ENCODE data around the gene LRRC4C.

The LRRC4C gene

GRCh38 chr11:41237382-41237781 lies 222.1 kb downstream of the LRRC4C start:
- no peaks in the 10 kb centered on the region for H3K27me3 Mint-ChIP-seq

GRCh38 chr11:41235668-41236067 lies 223.8 kb downstream of the LRRC4C start:
- Mint-ChIP-seq H3K4me3 (no peak overlapping the region), H3K36me3 (no peaks in the 10 kb centered on the region), H3K27ac (no peak overlapping the region), H3K4me1 (no peaks in the 10 kb centered on the region), H3K27me3 (no peaks in the 10 kb centered on the region), H3K9me3 (peaks cover 0 to 4% of the 10 kb centered on the region in 2 donors)
- DNase-seq: no peak
- no peak for ATAC-seq (replicated peaks)

More at GRCh38 chr11:41237382-41237781, 222.1 kb downstream of the LRRC4C start:
- Mint-ChIP-seq H3K36me3 (no peaks in the 10 kb centered on the region), H3K9me3 (peaks cover 0 to 4% of the 10 kb centered on the region in 2 donors), H3K4me3 (no peak overlapping the region), H3K27ac (no peak overlapping the region), H3K4me1 (no peaks in the 10 kb centered on the region)
- DNase-seq (no peak), ATAC-seq (replicated peaks) (no peak)

- ATAC-seq (replicated peaks): no peak
- Mint-ChIP-seq H3K4me1 (no peaks in the 10 kb centered on the region), H3K27me3 (no peaks in the 10 kb centered on the region), H3K9me3 (peaks cover 12 to 15% of the 10 kb centered on the region in 2 donors), H3K36me3 (no peaks in the 10 kb centered on the region), H3K4me3 (no peak overlapping the region), H3K27ac (no peak overlapping the region)
- no peak for DNase-seq
Measured at GRCh38 chr11:41225856-41226633, 233.4 kb downstream of the LRRC4C start.

GRCh38 chr11:41222236-41222635 lies 237.2 kb downstream of the LRRC4C start:
- H3K4me3 Mint-ChIP-seq: no peak overlapping the region
- H3K27me3 Mint-ChIP-seq: no peaks in the 10 kb centered on the region
- no peaks in the 10 kb centered on the region for H3K36me3 Mint-ChIP-seq
- H3K4me1 Mint-ChIP-seq: no peaks in the 10 kb centered on the region
- ATAC-seq (replicated peaks) (no peak), DNase-seq (no peak)
- H3K9me3 Mint-ChIP-seq: peaks cover 9 to 18% of the 10 kb centered on the region in 2 donors
- H3K27ac Mint-ChIP-seq: no peak overlapping the region

- Mint-ChIP-seq H3K9me3 (peaks cover 4% of the 10 kb centered on the region in 2 donors), H3K4me3 (no peak overlapping the region), H3K36me3 (no peaks in the 10 kb centered on the region), H3K4me1 (no peaks in the 10 kb centered on the region), H3K27ac (no peak overlapping the region), H3K27me3 (no peaks in the 10 kb centered on the region)
- DNase-seq (no peak), ATAC-seq (replicated peaks) (no peak)
Measured at GRCh38 chr11:41206388-41206787, 253.1 kb downstream of the LRRC4C start.

GRCh38 chr11:41201156-41201555 lies 258.3 kb downstream of the LRRC4C start:
- DNase-seq: no peak
- Mint-ChIP-seq H3K27ac (no peak overlapping the region), H3K27me3 (no peaks in the 10 kb centered on the region), H3K36me3 (no peaks in the 10 kb centered on the region), H3K4me1 (no peaks in the 10 kb centered on the region), H3K9me3 (no peaks in the 10 kb centered on the region), H3K4me3 (no peak overlapping the region)
- no peak for ATAC-seq (replicated peaks)

GRCh38 chr11:41190437-41191082 lies 268.9 kb downstream of the LRRC4C start:
- H3K4me1 Mint-ChIP-seq: no peaks in the 10 kb centered on the region
- DNase-seq (no peak), ATAC-seq (replicated peaks) (no peak)
- peaks cover 0 to 5% of the 10 kb centered on the region in 2 donors for H3K9me3 Mint-ChIP-seq
- no peaks in the 10 kb centered on the region for H3K36me3 Mint-ChIP-seq
- no peak overlapping the region for H3K27ac Mint-ChIP-seq
- no peak overlapping the region for H3K4me3 Mint-ChIP-seq
- H3K27me3 Mint-ChIP-seq: no peaks in the 10 kb centered on the region

GRCh38 chr11:41189701-41190436 lies 269.6 kb downstream of the LRRC4C start:
- Mint-ChIP-seq H3K9me3 (peaks cover 0 to 5% of the 10 kb centered on the region in 2 donors), H3K4me1 (no peaks in the 10 kb centered on the region), H3K36me3 (no peaks in the 10 kb centered on the region), H3K27me3 (no peaks in the 10 kb centered on the region), H3K27ac (no peak overlapping the region), H3K4me3 (no peak overlapping the region)
- ATAC-seq (replicated peaks): no peak
- no peak for DNase-seq

- ATAC-seq (replicated peaks): no peak
- Mint-ChIP-seq H3K4me1 (no peaks in the 10 kb centered on the region), H3K36me3 (no peaks in the 10 kb centered on the region), H3K9me3 (peaks cover 3 to 5% of the 10 kb centered on the region in 2 donors), H3K27ac (no peak overlapping the region), H3K4me3 (no peak overlapping the region), H3K27me3 (no peaks in the 10 kb centered on the region)
- DNase-seq: no peak
Measured at GRCh38 chr11:41177791-41178190, 281.7 kb downstream of the LRRC4C start.

GRCh38 chr11:41175304-41175972 lies 284.0 kb downstream of the LRRC4C start:
- H3K27ac Mint-ChIP-seq: no peak overlapping the region
- H3K9me3 Mint-ChIP-seq: peaks cover 3 to 6% of the 10 kb centered on the region in 2 donors
- ATAC-seq (replicated peaks): no peak
- DNase-seq: no peak
- no peaks in the 10 kb centered on the region for H3K36me3 Mint-ChIP-seq
- no peaks in the 10 kb centered on the region for H3K4me1 Mint-ChIP-seq
- no peak overlapping the region for H3K4me3 Mint-ChIP-seq
- H3K27me3 Mint-ChIP-seq: no peaks in the 10 kb centered on the region

GRCh38 chr11:41146326-41146725 lies 313.1 kb downstream of the LRRC4C start:
- Mint-ChIP-seq H3K27me3 (no peaks in the 10 kb centered on the region), H3K4me3 (no peak overlapping the region), H3K36me3 (no peaks in the 10 kb centered on the region), H3K27ac (no peak overlapping the region), H3K4me1 (no peaks in the 10 kb centered on the region), H3K9me3 (peaks cover 0 to 4% of the 10 kb centered on the region in 2 donors)
- DNase-seq: no peak
- ATAC-seq (replicated peaks): no peak

GRCh38 chr11:41145420-41145819 lies 314.0 kb downstream of the LRRC4C start:
- H3K4me1 Mint-ChIP-seq: no peaks in the 10 kb centered on the region
- ATAC-seq (replicated peaks) (no peak), DNase-seq (no peak)
- no peaks in the 10 kb centered on the region for H3K36me3 Mint-ChIP-seq
- no peak overlapping the region for H3K4me3 Mint-ChIP-seq
- no peak overlapping the region for H3K27ac Mint-ChIP-seq
- no peaks in the 10 kb centered on the region for H3K27me3 Mint-ChIP-seq
- peaks cover 0 to 4% of the 10 kb centered on the region in 2 donors for H3K9me3 Mint-ChIP-seq

- no peak overlapping the region for H3K27ac Mint-ChIP-seq
- no peaks in the 10 kb centered on the region for H3K27me3 Mint-ChIP-seq
- ATAC-seq (replicated peaks): no peak
- H3K36me3 Mint-ChIP-seq: no peaks in the 10 kb centered on the region
- peaks cover under 1 to 3% of the 10 kb centered on the region in 2 donors for H3K9me3 Mint-ChIP-seq
- no peak for DNase-seq
- no peaks in the 10 kb centered on the region for H3K4me1 Mint-ChIP-seq
- no peak overlapping the region for H3K4me3 Mint-ChIP-seq
Measured at GRCh38 chr11:41134971-41135370, 324.5 kb downstream of the LRRC4C start.

- peaks cover 3 to 5% of the 10 kb centered on the region in 2 donors for H3K9me3 Mint-ChIP-seq
- H3K36me3 Mint-ChIP-seq: no peaks in the 10 kb centered on the region
- DNase-seq (no peak), ATAC-seq (replicated peaks) (no peak)
- H3K27me3 Mint-ChIP-seq: no peaks in the 10 kb centered on the region
- H3K4me3 Mint-ChIP-seq: no peak overlapping the region
- H3K4me1 Mint-ChIP-seq: no peaks in the 10 kb centered on the region
- no peak overlapping the region for H3K27ac Mint-ChIP-seq
Measured at GRCh38 chr11:41133023-41133422, 326.4 kb downstream of the LRRC4C start.
